ENCODE data around the gene DES. TPM values are rescaled to one million over a fixed set of nuclear protein-coding genes. Genes with fewer than 3 reads are reported as not detected.
"Not testable (repeated sequence)": the region's sequence is repeated elsewhere in the genome, so short reads cannot be mapped to it uniquely, and the experiment has no call there.

Gene DES
- total RNA-seq, 1 donor from 2014 or later: not detected

DNA sequence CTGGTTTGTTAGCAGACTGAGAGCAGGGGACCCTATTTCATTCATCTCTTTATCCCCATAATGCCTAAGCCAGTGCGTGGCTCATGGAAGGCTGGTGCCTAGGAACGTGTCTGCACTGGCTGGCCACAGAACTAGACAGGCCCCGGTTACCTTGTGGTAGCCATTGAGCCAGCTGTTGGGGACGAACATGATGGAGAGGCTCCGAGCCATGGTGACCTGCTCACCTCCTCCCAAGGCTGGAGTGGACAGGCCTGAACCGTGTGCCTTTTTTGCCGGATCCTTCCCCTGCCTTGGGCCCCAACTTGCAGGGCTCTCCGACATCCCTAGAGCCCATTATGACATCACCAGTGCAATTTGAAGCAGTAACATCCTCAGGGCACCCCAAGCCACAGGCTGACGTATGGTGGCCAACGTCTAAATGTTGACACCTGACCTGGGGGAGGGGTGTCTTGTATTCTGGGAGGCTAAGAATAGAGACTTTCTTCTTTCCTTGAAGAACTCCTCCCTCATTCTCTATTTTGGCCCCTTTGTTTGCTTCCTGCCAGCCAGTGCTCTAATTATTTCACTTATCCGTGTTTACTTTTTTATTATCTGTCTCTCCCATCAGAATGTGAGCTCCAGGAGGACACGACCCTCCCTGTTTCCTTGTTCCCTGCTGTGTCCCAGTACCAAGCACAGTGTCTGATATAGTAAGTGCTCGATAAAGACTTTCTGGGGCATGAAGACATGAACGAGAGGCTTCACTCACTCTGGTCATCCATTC is 18.3 kb upstream of the DES start:
- no peak for DNase-seq (ENCODE audit: low read depth in 2 of 2)

DNA sequence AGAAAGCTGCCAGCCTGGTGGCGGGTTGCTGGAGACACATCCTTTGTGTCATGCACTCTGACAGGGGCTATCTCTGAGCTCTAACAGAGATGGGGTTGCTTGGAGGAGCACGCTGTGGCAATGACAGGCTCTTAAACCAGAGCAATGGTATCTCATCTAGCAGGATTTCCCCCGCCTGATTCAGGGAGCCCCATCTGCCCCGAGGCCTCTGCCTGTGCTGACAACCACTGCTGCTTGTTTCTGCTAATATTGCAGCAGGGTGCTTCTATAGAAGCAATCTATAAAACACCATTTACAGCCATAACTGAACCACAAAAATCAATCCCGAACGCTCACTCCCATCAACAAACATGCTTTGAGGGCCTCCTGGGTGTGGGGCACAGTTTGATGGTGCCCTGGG is 17.6 kb upstream of the DES start:
- no peak for DNase-seq (ENCODE audit: low read depth in 2 of 2)

DNA sequence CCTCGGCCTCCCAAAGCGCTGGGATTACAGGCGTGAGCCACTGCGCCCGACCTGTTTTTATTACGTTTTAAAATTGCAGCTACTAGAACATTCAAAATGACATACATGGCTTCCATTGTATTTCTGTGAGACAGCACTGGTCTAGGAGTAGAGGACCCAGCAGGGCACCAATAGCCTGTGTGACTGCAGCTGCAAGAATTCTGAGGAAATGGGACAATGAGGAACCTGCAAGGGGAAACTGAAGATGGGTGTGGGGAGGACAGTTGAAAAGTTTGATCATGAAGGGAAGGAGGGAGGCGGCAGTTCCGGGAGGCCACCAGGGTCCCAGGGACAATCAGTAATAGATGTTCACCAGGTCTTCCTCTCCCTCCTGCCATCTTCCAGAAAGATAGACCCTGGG is 16.6 kb upstream of the DES start:
- no peak for DNase-seq (ENCODE audit: low read depth in 2 of 2)

DNA sequence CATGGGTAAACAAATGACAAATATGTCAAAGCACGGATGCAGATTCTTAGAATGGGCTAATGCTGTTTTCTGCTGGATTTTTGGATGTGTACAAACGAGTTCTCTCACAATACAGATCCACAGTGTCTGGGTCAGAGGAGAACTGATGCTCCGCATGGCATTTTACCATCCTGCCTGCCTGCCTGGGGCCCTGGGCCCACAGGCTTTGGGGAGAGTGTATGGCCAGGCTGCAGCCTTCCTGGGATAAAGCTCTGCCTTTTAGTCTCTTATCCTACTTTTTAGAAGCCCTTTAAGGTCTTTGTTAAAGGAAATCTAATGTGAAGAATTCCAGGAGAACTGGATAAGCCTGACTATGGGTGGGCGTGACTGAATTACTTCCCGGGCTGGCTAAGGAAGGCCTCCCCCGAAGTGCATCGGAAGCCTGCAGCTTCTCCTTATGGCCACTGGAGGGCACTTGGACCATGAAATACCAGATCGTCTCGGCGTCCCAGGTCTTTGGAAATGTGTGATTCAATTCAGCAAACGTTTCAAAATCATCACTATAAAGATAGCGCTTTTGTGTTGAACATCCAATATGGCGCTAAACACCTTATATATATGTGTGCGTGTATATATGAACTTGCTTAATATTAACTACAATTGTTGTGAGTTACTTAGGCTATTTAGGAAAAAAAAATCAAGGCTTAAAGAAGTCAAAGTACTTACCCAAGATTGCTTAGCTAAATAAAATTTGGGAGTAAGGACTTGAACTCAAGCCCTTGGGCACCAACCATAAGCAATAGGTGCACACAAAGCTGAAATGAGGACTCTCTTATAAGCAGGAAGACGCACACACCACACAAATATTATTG is 15.3 kb upstream of the DES start:
- peak; percentile 48 to 77 for DNase-seq (ENCODE audit: low read depth in 2 of 2)

DNA sequence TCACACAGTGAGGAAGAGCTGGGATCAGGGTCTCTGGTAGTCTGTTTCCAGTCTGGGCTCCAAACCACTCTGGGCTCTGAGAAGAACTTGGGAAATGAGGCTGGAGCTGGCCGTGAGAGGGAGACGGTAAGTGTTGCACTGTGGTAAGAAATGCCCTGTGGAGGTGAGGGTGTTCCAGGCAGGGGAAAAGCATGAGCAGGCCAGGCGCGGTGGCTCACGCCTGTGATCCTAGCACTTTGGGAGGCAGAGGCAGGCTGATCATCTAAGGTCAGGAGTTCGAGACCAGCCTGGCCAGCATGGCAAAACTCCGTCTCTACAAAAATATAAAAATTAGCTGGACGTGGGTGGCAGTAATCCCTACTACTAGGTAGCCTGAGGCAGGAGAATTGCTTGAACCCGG is 14.3 kb upstream of the DES start:
- DNase-seq (ENCODE audit: low read depth in 2 of 2): no peak

DNA sequence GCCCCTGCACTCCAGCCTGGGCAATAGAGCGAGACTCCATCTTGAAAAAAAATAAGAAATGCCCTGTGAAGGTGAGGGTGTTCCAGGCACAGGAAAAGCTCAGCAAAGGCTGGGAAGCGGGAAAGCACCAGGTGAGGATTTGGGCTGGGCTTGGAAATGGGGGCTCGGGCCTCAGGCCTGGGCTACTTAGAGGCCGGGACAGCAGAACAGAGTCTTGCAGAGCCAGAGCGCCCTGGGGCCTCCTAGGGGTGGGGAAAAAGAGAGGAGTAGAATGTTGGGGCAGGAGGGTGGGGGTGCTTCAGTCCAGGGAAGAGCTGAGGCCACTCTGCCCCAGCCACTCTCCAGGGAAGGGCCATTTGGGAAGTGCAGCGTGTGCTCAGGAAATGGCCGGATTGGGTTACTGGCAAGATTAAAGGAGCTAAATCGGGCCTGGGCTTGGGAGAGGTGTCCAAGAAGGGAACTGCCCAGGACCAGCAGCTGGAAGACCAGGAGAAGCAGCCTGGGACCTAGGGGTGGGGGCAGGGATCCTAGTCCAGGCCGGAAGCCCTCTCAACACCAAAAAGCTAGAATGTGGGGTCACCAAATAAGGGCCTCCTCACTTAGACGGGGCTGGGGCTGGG is 13.8 kb upstream of the DES start:
- DNase-seq (ENCODE audit: low read depth in 2 of 2): no peak

DNA sequence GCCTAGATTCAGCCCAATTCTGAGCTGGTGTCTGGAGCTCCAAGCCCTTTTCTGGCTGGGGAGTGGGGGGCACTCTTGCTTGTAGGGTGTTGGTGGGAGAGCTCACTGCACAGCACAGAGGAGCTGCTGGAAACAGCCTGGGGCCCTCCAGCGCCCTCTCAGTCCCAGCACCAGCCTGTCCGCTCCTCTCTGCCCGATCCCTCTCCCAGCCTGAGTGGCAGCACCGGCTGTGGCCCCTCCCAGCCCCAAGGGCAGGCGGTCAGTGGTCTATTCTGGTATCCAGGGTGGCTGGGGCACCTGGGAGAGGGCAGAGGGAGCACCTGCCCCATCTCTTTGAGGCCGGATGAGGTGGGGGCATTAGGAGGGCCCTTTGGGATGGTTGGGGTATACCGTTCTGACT is 13.2 kb upstream of the DES start:
- no peak for DNase-seq (ENCODE audit: low read depth in 2 of 2)

DNA sequence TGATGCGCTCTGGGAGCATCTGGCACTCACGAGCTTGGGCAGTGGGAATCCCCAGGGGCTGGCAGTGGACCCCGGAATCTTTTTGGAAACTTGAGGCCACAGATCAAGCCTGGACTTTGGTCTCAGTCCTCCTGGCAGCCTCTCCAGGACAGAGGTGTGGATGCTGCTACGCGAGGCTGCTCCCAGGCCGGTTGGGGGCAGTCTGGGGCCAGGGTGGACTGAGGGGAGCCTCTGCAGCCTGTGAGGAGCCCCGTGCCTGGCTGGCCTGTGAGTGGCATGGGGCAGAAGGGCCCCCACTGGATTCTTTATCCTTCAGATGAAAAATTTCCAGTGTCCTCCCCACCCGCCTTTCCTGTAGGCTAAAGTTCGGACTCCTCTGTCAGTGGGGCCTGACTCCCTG is 12.7 kb upstream of the DES start:
- DNase-seq (ENCODE audit: low read depth in 2 of 2): no peak

DNA sequence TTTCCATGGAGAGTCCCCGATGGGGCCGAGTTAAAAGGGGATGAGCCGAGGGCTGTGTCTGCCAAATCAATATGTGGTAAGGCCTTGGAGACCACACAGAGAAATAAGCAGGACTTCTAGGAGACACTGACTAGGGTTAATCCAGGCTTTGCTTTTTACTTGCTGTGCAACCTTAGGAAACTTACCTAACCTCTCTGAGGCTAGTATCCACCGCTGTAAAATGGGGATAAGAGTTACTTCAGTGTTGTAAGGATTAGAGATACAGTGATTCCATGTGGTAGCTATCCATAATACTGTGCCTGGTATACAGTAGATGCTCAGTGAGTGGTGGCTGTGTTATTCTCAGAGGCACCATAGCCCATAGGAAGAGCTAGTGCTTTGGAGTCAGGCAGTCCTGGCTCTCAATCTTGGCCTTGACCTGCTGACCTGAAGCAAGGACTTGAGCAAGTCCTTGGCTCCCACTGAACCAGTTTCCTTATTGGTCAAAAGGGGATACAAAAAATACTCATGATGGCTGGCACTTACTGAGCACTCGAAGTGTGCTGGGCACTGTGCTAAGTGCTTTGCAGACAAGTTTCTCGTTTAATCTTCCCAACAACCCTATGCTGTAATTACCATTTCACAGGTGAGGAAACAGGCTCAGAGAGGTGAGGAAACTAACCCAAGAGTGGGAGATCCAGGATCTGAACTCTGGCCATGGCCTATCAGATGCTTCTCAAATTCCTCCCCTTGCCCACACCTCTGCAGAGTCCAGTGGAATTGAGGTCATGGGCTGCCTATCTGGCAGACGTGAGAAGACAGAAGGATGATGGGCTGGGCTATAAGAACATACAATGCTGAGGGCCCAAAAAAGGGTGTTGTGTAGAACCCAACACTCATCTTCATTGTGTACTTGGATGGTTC is 12.0 kb upstream of the DES start:
- no peak for DNase-seq (ENCODE audit: low read depth in 2 of 2)

DNA sequence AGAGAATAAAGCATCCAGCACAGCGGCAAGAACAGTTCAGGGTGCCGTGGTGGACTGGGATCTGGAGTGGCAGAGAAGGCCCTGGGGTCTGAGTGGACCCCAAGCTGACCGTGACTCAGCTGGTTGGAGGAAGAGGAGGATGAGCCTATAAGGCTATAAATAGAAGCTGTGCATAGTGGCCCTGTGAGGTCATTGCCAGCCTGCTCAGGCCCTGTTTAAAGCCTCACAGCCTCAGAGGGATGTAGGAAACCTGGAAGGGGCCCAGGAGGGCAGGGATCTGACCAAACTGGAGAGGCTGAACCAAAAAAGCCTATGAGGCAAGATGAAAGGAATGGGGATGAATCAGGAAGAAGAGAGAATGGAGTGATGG is 11.3 kb upstream of the DES start:
- DNase-seq (ENCODE audit: low read depth in 2 of 2): no peak

GRCh38 chr2:219407343-219407742 is 10.8 kb upstream of the DES start:
- DNase-seq (ENCODE audit: low read depth in 2 of 2): not testable (repeated sequence)

GRCh38 chr2:219408204-219408603 is 10.0 kb upstream of the DES start:
- no peak for DNase-seq (ENCODE audit: low read depth in 2 of 2)

GRCh38 chr2:219408631-219409030 is 9.5 kb upstream of the DES start:
- no peak for DNase-seq (ENCODE audit: low read depth in 2 of 2)

DNA sequence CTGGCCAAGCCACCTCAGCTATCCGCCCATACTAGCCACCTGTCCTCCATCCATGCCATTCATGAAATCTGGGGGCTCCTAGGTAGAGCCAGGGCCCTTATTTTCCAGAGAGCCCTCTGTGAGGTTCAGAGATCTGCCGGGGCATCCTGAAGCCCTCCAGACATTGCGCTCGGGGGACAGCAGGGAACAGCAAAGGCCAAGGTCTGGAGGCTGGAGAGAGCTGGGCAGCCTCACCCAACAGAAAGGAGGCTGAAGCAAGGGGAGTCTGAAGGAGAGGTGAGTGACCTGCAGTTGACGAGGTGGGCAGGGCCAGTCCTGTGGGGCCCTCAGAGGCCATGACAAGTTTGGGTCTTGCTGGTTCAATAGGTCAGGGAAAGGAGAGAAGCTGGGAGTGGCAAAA is 8.6 kb upstream of the DES start:
- DNase-seq (ENCODE audit: low read depth in 2 of 2): no peak

DNA sequence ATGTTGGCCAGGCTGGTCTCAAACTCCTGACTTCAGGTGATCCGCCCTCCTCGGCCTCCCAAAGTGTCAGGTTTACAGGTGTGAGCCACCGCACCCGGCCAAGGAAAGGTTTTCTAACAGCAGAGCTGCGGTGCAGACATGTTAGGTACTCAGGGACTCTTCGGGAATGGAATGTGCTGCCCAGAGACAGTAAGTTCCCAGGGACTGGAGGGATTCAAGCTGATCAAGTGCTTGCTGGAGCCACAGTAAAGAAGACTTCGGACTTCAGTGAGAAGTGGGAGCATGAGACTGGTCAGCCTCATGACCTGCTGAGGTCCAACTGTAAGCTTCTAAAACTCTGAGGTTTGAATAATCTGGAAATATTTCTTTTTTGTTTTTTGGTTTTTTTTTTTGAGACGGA is 7.8 kb upstream of the DES start:
- DNase-seq (ENCODE audit: low read depth in 2 of 2): no peak

DNA sequence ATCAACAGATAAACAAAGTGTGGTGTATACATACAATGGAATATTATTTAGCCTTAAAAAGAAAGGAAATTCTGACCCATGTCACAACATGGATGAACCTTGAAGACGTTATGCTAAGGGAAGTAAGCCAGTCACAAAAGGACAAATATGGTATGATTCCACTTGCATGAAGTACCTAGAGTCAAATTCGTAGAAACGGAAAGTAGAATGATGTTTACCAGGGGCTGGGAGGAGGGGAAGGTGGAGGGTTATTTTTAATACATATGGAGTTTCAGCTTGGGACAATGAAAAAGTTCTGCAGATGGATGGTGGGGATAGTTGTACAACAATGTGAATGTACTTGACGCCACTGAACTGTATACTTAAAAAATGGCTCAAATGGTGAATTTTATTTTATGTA is 3.3 kb upstream of the DES start:
- DNase-seq (ENCODE audit: low read depth in 2 of 2): no peak

GRCh38 chr2:219415580-219416234 is 2.5 kb upstream of the DES start:
- DNase-seq (ENCODE audit: low read depth in 2 of 2): no peak

GRCh38 chr2:219416235-219416602 is 2.0 kb upstream of the DES start:
- no peak for DNase-seq (ENCODE audit: low read depth in 2 of 2)

GRCh38 chr2:219416938-219417337 is 1.2 kb upstream of the DES start:
- DNase-seq (ENCODE audit: low read depth in 2 of 2): no peak

DNA sequence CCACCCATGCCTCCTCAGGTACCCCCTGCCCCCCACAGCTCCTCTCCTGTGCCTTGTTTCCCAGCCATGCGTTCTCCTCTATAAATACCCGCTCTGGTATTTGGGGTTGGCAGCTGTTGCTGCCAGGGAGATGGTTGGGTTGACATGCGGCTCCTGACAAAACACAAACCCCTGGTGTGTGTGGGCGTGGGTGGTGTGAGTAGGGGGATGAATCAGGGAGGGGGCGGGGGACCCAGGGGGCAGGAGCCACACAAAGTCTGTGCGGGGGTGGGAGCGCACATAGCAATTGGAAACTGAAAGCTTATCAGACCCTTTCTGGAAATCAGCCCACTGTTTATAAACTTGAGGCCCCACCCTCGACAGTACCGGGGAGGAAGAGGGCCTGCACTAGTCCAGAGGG is 803 bp upstream of the DES start:
- no peak for DNase-seq (ENCODE audit: low read depth in 2 of 2)

DNA sequence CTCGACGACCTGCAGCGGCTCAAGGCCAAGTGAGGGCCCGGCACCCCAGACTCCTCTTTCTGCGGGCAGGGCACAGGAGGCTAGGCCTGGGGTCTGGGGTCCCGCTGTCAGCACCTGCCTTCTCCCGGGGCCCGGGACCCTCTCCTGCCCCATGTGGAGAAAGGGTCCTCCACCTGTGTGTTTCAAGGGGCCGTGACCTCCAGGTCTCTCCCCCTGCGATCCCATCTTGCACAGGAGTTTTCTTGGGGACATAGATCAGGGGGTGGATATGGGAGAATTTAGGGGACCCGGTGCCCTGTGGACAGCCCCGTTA is 791 bp downstream of the DES start:
- no peak for DNase-seq (ENCODE audit: low read depth in 2 of 2)
